HG02852 (cell line): ENCODE results near the gene FBXW10.
"Not testable (repeated sequence)": the region's sequence is repeated elsewhere in the genome, so short reads cannot be mapped to it uniquely, and the experiment has no call there.

ENCODE experiments used
- ATAC-seq: cut with Tn5 transposase; IDR thresholded peaks from one replicate; pipeline ENCODE4 v1.9.1; 2021; ENCODE audit warnings: mild to moderate bottlenecking, moderate library complexity; ENCODE audit not compliant: unreplicated experiment

Gene FBXW10

GRCh38 chr17:18743699-18744421 is at the start of gene FBXW10:
Gene FBXW10, plus strand, starts transcription at chr17:18744054. Its CDS starts 191 bp downstream, at chr17:18744245.
- ATAC-seq: not testable (repeated sequence)

DNA sequence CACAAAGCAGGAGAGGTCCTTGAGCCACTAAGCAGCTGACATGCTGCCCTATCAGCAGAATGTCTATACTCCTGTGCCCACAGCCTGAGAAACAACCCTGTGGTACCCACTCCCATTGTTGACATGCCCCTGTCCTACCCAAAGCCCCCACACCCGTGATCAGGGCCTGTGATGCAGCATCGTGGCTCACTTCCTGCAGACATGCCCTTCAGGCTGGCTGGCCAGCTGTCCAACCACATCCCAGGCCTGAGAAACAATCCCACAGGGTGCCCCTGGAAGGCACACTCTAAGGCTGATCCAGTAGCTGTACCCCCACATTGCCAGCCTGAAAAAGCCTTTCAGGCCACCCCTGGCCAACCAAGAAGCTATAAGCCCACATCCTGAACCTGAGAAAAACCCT is 48.7 kb upstream of the FBXW10 start:
- ATAC-seq: not testable (repeated sequence)

DNA sequence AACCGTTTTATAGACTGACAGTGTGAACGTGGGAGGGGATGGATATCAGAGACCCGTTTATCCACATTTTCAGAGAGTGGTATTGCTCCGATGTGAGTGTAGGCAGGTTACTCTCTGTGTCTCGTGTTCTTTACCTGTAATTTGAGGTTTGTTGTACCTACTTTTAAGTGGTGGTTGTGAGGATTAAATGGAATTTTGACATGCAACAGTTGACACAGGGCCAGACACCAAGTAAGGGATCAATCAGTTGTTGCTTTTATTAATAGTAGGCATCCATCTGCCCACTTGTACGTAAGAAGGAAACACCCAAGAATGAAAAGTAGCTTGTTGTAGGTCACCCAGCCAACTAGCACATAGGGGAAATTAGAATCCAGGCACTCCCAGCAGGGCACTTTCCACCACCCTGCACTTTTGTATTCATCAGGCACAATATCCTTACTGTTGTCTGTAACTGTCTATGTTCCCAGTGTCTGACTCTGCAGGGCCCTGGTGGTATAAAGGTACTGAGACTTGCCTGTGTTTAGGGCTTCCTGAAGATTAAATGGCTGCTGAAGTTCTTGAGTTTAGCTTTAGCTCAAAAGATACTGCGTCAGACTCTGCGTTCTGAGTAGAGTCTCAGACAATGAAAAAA is 45.3 kb upstream of the FBXW10 start:
- ATAC-seq: not testable (repeated sequence)

DNA sequence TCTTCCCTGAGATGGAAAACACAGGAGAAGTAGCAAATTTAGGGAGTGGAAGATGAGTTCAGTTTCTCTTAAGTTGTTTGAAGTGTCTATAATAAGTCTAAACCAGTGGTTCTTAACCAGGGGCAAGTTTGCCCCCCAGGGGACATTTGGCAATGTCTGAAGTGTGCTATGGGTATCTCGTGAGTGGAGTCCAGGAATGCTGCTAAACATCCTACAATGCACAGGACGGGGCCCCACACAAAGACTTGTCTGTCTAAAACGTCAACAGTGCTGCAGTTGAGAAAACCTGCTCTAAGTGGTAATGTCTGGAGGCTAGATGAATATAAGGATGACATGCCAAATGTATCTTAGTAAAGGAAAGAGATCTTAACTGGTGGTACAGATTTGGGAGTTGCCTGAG is 37.9 kb upstream of the FBXW10 start:
- ATAC-seq: not testable (repeated sequence)

DNA sequence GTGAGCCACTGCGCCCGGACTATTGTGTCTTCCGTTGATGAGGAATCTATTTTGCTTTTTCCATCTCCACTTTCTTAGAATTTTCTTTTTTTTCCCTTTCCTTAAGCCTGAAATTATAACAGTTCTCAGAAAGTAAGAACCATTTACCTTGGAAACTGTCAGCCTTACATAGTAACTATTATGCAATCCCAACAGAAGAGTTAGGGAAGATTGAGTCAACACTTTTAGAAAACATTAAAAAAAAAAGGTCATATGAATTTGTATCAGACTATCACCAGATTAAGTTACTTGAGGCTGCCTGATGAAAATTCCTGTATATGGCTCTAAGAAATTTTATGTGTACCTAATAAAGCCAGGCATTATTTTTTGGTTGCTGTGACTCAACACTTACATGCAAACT is 35.6 kb upstream of the FBXW10 start:
- ATAC-seq: not testable (repeated sequence)

DNA sequence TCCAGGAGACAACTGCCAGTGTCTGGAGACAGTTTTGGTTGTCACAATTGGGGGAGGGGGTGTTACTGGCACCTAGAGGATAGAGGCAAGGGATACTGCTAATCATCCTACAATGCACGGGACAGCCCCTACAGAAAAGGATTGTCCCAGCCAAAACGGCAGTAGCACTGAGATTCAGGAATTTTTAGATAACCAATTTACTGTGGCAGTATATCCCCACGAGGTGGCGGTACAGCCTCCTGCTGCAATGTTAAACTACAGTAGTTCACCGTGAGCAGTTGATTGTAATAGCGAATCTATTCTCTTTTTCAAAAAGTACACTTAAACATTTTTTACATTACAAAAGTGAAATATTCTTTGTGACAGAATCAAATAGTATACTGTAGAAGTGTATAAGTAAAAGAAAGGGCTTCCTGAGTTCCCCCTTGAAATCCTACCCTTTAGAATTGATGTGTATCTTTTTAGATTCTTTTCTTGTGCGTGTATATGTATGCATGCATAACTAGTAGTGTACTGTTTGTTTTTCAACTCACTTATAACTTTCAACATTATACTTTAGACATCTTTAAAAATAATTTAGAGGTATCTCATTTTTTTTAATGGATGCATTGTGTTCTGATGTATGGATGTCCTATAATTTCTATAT is 31.4 kb upstream of the FBXW10 start:
- not testable (repeated sequence) for ATAC-seq

- ATAC-seq: not testable (repeated sequence)
These were observed 25.0 kb upstream of the FBXW10 start for GRCh38 chr17:18718643-18719427.

DNA sequence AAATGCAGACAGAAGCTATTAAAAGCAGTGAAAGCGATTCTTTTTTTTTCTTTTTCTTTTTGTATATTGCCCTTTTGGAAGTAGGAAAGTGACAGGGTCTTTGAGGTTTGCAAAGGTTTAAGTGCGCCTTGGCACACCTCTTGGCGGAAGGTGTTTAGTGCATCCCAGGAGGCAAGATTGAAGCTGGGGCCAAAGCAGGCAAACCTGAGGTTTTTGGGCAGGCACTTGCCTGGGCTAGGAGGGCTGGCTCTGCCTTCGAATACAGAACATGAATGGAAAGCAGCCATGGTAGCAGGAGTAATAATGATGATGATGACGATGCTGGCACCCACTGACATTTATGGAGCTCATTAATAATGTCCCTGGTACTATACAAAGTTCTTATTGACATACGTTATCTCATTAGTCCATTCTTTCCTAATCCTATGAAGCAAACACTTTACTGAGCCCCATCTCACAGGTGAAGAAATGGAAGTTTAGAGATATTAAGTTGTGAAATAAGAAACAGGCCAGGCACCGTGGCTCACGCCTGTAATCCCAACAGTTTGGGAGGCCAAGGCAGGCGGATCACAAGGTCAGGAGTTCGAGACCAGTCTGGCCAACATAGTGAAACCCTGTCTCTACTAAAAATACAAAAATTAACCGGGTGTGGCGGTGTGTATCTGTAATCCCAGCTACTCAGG is 24.3 kb upstream of the FBXW10 start:
- ATAC-seq: not testable (repeated sequence)

DNA sequence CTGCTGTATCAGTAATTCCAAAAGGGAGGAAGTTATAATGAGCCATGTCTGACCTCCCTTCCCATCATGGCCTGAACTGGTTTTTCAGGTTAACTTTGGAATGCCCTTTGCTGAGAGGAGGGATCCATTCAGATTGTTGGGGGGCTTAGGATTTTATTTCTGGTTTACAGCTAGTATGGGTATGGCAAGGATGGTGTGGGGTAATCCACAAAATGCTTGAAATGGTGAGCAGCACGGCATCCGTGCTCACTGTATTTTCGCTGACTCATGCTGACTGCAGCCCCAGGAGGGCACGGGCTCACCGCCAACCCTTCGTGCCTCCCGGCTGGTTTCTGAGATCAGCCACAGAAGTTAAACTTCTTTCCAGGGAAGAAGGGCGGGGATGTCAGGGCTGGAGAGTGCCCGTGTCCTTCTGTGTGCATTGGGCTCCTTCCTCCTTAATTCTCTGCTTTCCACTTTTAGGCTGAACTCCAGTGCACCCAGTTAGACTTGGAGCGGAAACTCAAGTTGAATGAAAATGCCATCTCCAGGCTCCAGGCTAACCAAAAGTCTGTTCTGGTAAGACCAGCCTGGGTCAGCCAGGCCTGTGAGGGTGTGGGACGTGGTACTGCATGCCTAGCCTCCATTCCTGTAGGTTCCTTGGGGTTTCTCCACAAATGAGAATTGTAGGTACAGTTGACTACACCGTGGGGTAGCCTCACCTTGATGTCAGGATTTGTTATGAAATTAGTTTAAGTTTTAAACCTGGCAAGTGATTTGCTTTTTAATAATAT is 21.9 kb upstream of the FBXW10 start:
- ATAC-seq: not testable (repeated sequence)

DNA sequence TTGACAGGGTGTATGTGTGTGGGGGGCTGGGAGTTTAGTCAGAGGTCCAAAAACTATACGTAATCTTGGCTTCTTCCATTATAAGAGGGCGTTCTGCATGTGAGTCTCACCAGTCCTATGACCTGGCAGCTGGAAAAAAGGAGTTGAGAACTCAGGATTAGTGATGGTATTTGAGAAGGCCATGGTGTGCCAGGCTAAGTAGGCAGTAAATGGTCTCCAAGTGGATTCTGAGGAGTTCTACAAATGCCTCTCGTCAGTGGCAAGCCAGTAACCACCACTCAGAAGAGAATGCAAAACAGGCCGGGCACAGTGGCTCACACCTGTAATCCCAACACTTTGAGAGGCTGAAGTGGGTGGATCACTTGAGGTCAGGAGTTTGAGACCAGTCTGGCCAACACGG is 21.2 kb upstream of the FBXW10 start:
- not testable (repeated sequence) for ATAC-seq

DNA sequence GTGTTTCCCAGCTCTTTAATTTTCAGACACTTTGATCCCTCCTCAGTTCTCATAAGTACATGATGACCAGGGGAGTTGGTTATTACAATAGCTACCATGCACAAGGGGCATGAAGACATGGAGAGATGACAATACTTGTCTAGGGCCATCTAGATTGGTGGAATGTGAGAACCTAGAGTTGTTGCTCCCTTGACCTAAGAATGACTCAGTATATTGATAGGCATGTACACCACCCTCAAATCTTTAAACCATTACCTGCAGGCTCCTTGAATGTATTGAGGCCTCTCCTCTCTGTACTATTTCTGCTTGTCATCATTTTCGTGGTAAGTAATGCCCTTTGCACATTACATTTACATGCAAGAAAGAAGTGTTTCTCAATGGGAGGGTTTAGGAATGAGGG is 20.3 kb upstream of the FBXW10 start:
- ATAC-seq: not testable (repeated sequence)

GRCh38 chr17:18732438-18732837 is 11.4 kb upstream of the FBXW10 start:
- ATAC-seq: not testable (repeated sequence)

- not testable (repeated sequence) for ATAC-seq
These were observed 10.5 kb upstream of the FBXW10 start for GRCh38 chr17:18733350-18733749.

DNA sequence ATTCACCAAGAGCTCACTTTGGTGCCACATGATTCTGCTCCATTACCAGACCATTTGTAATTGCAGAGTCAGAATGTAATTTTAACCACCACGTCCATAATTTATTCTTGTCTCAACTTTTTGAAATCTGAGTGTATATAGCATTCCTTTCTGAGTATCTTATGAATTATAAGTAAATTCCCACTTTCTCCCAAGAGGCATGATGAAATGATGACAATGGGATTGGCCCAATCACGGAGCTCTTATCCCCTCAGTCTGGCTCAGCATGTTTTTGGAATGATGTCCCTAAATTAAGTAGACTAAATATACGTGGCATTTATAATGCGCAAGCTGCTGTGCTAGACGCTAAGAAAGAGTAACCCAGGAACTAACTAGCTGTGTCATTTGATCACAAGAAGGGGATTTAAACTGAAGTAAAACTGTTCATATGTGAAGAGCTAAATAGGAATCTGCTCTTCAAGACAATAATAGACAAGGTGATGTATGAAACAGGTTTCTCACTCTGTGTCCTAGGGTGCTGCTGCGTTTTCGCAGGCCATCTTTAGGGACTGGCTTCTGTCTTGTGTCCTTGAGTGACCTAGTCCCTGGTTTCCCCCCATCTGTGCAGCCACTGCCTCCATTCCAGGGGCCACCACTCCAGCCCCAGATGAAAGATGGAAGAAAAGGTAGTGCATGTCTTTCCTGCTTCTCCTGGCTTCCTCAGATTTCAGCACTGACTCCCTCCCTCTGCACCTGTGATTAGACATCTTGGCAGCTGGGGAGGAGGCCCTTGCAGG is 4.0 kb upstream of the FBXW10 start:
- ATAC-seq: not testable (repeated sequence)

GRCh38 chr17:18741228-18741627 is 2.6 kb upstream of the FBXW10 start:
- not testable (repeated sequence) for ATAC-seq

GRCh38 chr17:18744726-18745125 is 872 bp downstream of the FBXW10 start:
- ATAC-seq: not testable (repeated sequence)

GRCh38 chr17:18746551-18746950 is 2.7 kb downstream of the FBXW10 start:
- ATAC-seq: not testable (repeated sequence)

GRCh38 chr17:18747501-18747900 is 3.6 kb downstream of the FBXW10 start:
- ATAC-seq: not testable (repeated sequence)

DNA sequence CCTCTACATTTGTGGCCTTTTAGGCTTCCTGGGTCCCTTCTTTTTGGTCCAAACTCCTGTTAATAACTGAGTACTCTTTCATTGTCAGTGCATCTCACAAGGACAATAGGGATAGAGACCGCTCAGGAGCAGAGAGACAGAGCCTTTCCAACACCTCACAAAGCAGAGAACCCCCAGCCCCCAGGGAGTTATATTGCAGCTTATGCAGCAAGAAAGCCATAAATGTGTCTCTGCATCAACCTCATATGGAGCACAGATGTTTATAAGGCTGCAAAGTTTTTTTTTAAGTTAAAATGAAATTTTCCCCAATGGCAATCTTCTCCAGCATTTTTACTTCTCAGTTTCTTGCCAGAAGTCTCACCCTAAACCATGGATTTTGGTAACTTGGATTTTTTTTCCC is 6.4 kb downstream of the FBXW10 start:
- ATAC-seq: not testable (repeated sequence)
